Thyroid gland (tissue), 4 donors: Measurements from ENCODE around the gene ANKRD17.

Source experiments
- CTCF ChIP-seq, 6 experiments: fragments of 200-600 bp in 3 of 6; fragments of 450-650 bp in 3 of 6; sonication (generic) in 3 of 6; IDR thresholded peaks; one replicate each; pipeline ENCODE4 v1.5.1; 2016 to 2019; ENCODE audit warnings: antibody characterized with exemption in 6 of 6, mild to moderate bottlenecking in 2 of 6, inconsistent platforms in 1 of 6, moderate library complexity in 1 of 6
- POLR2A ChIP-seq, 2 donors: fragments of 450-650 bp; IDR thresholded peaks; one replicate each; pipeline ENCODE4 v1.6.1; 2017; ENCODE audit warnings: antibody characterized with exemption in 2 of 2, mild to moderate bottlenecking in 2 of 2, moderate library complexity in 1 of 2

GRCh38 chr4:73275318-73275654, 16.7 kb upstream of the ANKRD17 start:
- TF ChIP-seq POLR2A (IDR thresholded peaks at IDR 0.05) (no peak), CTCF (IDR thresholded peaks at IDR 0.05) (no peak)
